Thoracic aorta (tissue), 2 donors: ENCODE data around the gene SECTM1. TPM values are rescaled to one million over a fixed set of nuclear protein-coding genes. Genes with fewer than 3 reads are reported as not detected.
A peak's percentile ranks its signal among the peaks of the same experiment; 100 is the strongest.

Source experiments
- ATAC-seq: fragments of 150-250 bp; one replicate; pipeline ENCODE4 v1.8.0; 2017; ENCODE audit warnings: low read depth; ENCODE audit not compliant: insufficient number of reproducible peaks, low FRiP score
- DNase-seq: peaks from one replicate; pipeline ENCODE4 v3.0.0-alpha.2; 2020; ENCODE audit warnings: low spot score
- H3K27ac ChIP-seq, 2 donors: fragments of 200-600 bp; sonication (generic); 1 replicate in 1 of 2; 2 replicates in 1 of 2; pipeline ENCODE4 v1.5.1; 2016; ENCODE audit warnings: mild to moderate bottlenecking in 2 of 2, moderate library complexity in 2 of 2
- H3K27me3 ChIP-seq: fragments of 200-600 bp; sonication (generic); replicated peaks from 2 replicates; pipeline ENCODE4 v1.6.0; 2016; ENCODE audit warnings: mild to moderate bottlenecking; ENCODE audit not compliant: insufficient read depth
- H3K36me3 ChIP-seq: fragments of 200-600 bp; sonication (generic); one replicate; pipeline ENCODE4 v1.5.1; 2016
- H3K4me1 ChIP-seq, 2 donors: fragments of 200-600 bp; sonication (generic); 1 replicate in 1 of 2; 2 replicates in 1 of 2; pipeline versions ENCODE4 v1.5.1 to v1.6.0; 2016; ENCODE audit warnings: low read depth in 2 of 2, mild to moderate bottlenecking in 1 of 2; ENCODE audit not compliant: control insufficient read depth in 1 of 2
- H3K4me3 ChIP-seq: fragments of 200-600 bp; sonication (generic); 2 replicates; pipeline ENCODE4 v1.5.1; 2016; ENCODE audit warnings: mild to moderate bottlenecking
- H3K9me3 ChIP-seq: fragments of 200-600 bp; sonication (generic); 2 replicates; pipeline ENCODE4 v1.5.1; 2016
- total RNA-seq, 2 donors: library from RNA; depleted of rRNA; stranded (reverse); fragments of >200 nt; gene quantifications; one replicate each; pipeline versions ENCODE4 v1.1.0 to v1.2.3, GENCODE V29; 2016
- TF ChIP-seq, protein P1 (sequence below): fragments of 200-600 bp; sonication (generic); IDR thresholded peaks from one replicate; pipeline ENCODE4 v1.5.1; 2019; ENCODE audit warnings: antibody characterized with exemption

SECTM1 gene
- total RNA-seq, 2 donors from 2014 or later, result 16.7 to 32.2 TPM

DNA sequence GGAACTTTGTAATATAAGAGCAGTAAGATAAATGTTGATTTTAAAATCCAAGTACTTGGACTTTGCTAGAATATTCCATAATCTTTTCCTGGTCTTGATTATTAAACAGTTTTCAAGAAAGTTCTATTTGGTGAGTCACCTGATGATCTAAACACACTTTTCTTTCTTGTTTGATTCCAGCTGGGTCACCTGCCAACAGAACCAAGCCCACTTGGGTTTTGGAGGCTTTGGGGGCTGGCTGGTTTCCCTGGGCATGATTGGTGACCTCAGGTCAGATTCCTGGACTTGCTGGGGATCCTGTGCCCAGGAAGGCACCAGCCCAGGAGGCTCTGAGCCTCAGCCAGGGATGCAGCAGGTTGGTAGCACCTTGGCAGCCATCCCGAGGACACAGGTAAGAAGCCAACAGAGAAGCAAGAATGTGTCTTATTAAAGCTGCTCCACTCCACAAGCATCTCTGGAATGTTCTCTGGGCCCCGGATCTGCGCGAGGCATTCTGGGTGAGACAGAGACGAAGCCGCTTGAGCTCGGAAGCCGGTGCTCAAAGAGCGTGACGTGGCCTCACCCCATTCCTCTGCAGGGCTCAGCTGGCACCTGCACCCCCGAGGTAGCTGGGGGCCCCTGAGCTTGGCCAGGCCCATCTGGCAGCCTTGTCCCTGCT, 22.3 kb upstream of the SECTM1 start:
- Histone ChIP-seq H3K9me3 (no peaks in the 10 kb centered on the region), H3K4me1 (peaks cover 7 to 8% of the 10 kb centered on the region in 2 donors), H3K27ac (no peak overlapping the region), H3K4me3 (no peak overlapping the region), H3K36me3 (no peaks in the 10 kb centered on the region), H3K27me3 (no peaks in the 10 kb centered on the region)
- ATAC-seq (no peak), DNase-seq (no peak)
- TF ChIP-seq, protein P1, sequence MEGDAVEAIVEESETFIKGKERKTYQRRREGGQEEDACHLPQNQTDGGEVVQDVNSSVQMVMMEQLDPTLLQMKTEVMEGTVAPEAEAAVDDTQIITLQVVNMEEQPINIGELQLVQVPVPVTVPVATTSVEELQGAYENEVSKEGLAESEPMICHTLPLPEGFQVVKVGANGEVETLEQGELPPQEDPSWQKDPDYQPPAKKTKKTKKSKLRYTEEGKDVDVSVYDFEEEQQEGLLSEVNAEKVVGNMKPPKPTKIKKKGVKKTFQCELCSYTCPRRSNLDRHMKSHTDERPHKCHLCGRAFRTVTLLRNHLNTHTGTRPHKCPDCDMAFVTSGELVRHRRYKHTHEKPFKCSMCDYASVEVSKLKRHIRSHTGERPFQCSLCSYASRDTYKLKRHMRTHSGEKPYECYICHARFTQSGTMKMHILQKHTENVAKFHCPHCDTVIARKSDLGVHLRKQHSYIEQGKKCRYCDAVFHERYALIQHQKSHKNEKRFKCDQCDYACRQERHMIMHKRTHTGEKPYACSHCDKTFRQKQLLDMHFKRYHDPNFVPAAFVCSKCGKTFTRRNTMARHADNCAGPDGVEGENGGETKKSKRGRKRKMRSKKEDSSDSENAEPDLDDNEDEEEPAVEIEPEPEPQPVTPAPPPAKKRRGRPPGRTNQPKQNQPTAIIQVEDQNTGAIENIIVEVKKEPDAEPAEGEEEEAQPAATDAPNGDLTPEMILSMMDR, result no peak

DNA sequence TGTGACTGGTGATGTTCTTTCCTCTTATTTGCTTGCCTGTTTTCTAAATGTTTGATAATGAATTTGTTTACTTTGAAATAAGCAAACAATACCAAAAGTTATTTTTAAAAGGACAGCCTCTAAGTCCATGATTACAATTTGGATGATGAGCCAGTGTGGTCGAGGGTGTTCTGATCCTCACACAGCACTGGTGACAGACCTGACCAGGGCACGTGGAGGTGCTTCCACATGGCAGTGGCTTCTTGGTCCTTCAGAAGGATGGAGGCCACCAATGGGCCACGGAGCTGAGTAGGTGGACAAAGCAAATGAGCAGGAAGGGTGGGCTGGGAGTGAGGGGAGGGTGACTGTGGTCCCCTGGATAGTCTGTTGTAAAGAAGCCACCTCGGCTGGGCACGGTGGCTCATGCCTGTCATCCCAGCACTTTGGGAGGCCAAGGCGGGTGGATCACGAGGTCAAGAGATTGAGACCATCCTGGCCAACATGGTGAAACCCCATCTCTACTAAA, 21.3 kb upstream of the SECTM1 start:
- no peaks in the 10 kb centered on the region for H3K27me3 ChIP-seq
- TF ChIP-seq, protein P1, result no peak
- H3K36me3 ChIP-seq, result no peaks in the 10 kb centered on the region
- H3K4me3 ChIP-seq, result no peak overlapping the region
- DNase-seq, result no peak
- no peak overlapping the region for H3K27ac ChIP-seq
- H3K9me3 ChIP-seq, result no peaks in the 10 kb centered on the region
- H3K4me1 ChIP-seq, result peaks cover 7 to 8% of the 10 kb centered on the region in 2 donors
- no peak for ATAC-seq

DNA sequence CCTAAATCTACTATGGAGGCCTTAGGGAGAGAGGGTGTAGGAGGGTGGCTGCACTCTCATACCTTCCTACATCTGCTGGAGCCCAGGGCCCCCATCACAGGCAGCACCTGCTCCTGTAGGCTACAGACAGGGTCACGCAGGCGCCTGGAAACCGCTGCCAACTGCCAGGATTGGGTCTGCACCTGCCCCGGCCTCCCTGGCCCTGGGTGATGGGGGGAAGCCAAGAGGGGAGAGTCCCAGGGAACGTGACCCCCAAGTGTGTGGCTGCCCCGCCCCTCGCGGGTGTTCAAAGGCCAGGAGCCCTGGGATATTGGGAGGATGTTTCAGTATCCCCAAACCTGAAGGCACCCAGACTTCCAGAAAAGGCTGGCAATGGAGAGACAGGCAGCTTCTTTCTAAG, 19.9 kb upstream of the SECTM1 start:
- Histone ChIP-seq H3K4me3 (no peak overlapping the region), H3K36me3 (no peaks in the 10 kb centered on the region), H3K4me1 (peaks cover 7 to 8% of the 10 kb centered on the region in 2 donors), H3K27ac (no peak overlapping the region), H3K9me3 (no peaks in the 10 kb centered on the region), H3K27me3 (no peaks in the 10 kb centered on the region)
- TF ChIP-seq, protein P1, result no peak
- ATAC-seq (no peak), DNase-seq (no peak)

DNA sequence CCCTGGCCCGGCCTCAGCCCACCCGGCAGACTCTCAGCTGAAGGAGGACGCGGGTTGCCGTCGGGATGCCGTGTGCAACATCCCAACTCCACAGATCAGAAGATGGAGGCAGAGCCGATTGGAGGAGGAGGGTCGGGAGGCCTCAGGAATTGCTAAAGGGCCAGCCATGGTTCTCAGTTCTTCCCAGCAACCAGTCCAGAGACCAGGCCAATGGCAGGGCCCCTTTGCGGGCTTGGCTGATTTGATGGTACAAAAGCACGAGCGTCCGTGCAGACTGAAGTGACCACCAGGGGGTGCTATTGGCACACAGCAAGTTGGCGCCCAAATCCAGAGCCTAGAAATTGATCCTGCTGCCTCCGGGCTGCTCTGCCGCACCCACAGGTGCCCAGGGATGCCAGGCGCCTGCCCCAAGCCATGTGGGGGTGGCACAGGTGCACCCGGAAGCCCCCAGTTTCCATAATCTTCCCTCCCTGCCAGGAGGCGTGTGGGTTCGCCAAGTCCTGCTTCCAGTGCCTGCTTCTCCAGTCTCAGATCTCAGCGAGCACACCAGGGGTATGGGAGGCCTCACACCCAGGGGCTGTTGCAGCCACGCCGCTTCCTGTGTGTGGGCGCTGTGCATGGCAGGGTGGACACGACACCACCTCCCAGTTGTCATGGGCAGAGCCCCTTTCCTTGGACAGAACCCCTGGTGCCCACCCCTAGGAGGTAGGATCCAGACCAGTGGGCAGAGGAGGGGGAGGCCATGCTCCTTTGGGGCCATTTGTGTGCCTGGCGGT, 18.3 kb upstream of the SECTM1 start:
- DNase-seq, result peak; percentile 53
- Histone ChIP-seq H3K27me3 (no peaks in the 10 kb centered on the region), H3K9me3 (no peaks in the 10 kb centered on the region), H3K36me3 (no peaks in the 10 kb centered on the region), H3K4me1 (peaks cover 7 to 8% of the 10 kb centered on the region in 2 donors), H3K27ac (no peak overlapping the region), H3K4me3 (no peak overlapping the region)
- peak; percentile 42 for ATAC-seq
- TF ChIP-seq, protein P1, result peak; percentile 97

DNA sequence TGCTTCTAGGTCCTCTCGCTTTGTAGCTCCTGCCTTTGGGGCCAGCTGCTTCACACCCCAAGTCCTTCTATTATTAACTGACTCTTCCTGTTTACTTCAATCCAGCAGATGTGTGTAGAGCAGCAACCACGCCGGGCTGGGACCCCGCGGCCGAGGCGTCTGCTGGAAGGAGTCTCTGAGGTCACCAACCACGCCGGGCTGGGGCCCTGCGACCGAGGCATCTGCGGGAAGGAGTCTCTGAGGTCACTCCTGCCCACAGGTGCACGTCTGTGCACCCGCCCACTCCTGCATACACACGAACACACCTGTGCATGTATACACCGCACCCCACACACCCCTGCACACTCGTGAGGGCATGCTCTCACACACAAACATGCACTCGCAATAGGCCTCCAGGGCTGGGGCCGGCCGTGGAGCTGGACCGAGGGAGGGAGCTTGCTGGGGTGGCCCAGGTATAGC, 17.7 kb upstream of the SECTM1 start:
- ATAC-seq (no peak), DNase-seq (no peak)
- no peaks in the 10 kb centered on the region for H3K27me3 ChIP-seq
- H3K36me3 ChIP-seq, result no peaks in the 10 kb centered on the region
- peaks cover 6 to 8% of the 10 kb centered on the region in 2 donors for H3K4me1 ChIP-seq
- no peak overlapping the region for H3K4me3 ChIP-seq
- H3K9me3 ChIP-seq, result no peaks in the 10 kb centered on the region
- TF ChIP-seq, protein P1, result no peak
- no peak overlapping the region for H3K27ac ChIP-seq
